Lung (tissue), 12 donors: Measurements from ENCODE around the gene ROR1. TPM values are rescaled to one million over a fixed set of nuclear protein-coding genes. Genes with fewer than 3 reads are reported as not detected.

ENCODE experiments used
- ATAC-seq: fragments of 200-7000 bp; cut with Tn5 transposase; one replicate; pipeline ENCODE4 v1.9.1; 2020; ENCODE audit warnings: moderate number of reproducible peaks; ENCODE audit not compliant: insufficient read depth, low FRiP score
- DNase-seq, 3 donors: peaks; one replicate each; pipeline ENCODE4 v3.0.0-alpha.2; 2013 to 2017
- H3K27ac ChIP-seq, 2 donors: one replicate each; pipeline ENCODE4 v1.5.1; 2013; ENCODE audit warnings: mild to moderate bottlenecking in 2 of 2, moderate library complexity in 2 of 2, control low read depth in 1 of 2, inconsistent platforms in 1 of 2, low read depth in 1 of 2, low read length in 1 of 2
- H3K27me3 ChIP-seq, 3 donors: one replicate each; pipeline ENCODE4 v1.5.1; 2013; ENCODE audit warnings: low read length in 2 of 3; ENCODE audit not compliant: control insufficient read depth in 3 of 3, insufficient read depth in 3 of 3
- H3K36me3 ChIP-seq, 4 donors: one replicate each; pipeline ENCODE4 v1.5.1; 2013; ENCODE audit warnings: low read length in 4 of 4, mild to moderate bottlenecking in 1 of 4, moderate library complexity in 1 of 4; ENCODE audit not compliant: control insufficient read depth in 4 of 4, insufficient read depth in 4 of 4
- H3K4me1 ChIP-seq, 5 donors: one replicate each; pipeline ENCODE4 v1.5.1; 2013; ENCODE audit warnings: low read length in 5 of 5, mild to moderate bottlenecking in 2 of 5, moderate library complexity in 1 of 5; ENCODE audit not compliant: control insufficient read depth in 5 of 5, insufficient read depth in 5 of 5
- H3K4me3 ChIP-seq: one replicate; pipeline ENCODE4 v1.5.1; 2013; ENCODE audit warnings: mild to moderate bottlenecking, control low read depth, moderate library complexity
- H3K9ac ChIP-seq, 2 donors: one replicate each; pipeline ENCODE4 v1.5.1; 2013; ENCODE audit warnings: low read length in 2 of 2, control low read depth in 1 of 2; ENCODE audit not compliant: insufficient read depth in 1 of 2
- H3K9me3 ChIP-seq, 4 donors: one replicate each; pipeline ENCODE4 v1.5.1; 2013; ENCODE audit warnings: low read length in 3 of 4, mild to moderate bottlenecking in 1 of 4, moderate library complexity in 1 of 4; ENCODE audit not compliant: control insufficient read depth in 4 of 4, insufficient read depth in 3 of 4
- CTCF ChIP-seq: IDR thresholded peaks from 2 replicates; pipeline ENCODE4 v1.5.1; 2012; ENCODE audit warnings: mild to moderate bottlenecking; ENCODE audit errors: control extremely low read depth, extremely low read depth
- WGBS, 2 donors: extraction: QIAGEN DNeasy Blood & Tissue Kit; methylation state at CpG; one replicate each; pipeline ENCODE4 v1.1.7; 2013; 5-methylcytosine and 5-hydroxymethylcytosine counted together
- polyA plus RNA-seq, 2 donors: library from polyadenylated mRNA; stranded (reverse); fragments of 200-250 nt; gene quantifications; one replicate each; pipeline ENCODE4 v1.2.1, GENCODE V29; 2013
- total RNA-seq, 2 donors: library from RNA; depleted of rRNA in 1 of 2; stranded (reverse); fragments of >200 nt in 1 of 2; gene quantifications; one replicate each; pipeline ENCODE4 v1.2.1, GENCODE V29; 2014 to 2021
- donor health status: control.
- donor health status: control.
- donor health status: Bipolar disorder and iron deficiency.
- donor health status: healthy.
- donor health status: DM: yes; HTN: yes; CAD: no.

Gene ROR1
- total and polyA plus RNA-seq, 4 donors, result 2.9 to 47.0 (median 14.0) TPM

GRCh38 chr1:64162151-64162550 is 388.3 kb downstream of the ROR1 start:
- Histone ChIP-seq H3K9ac (peak overlapping the region in 1 of 2 donors; percentile 19), H3K27me3 (no peaks in the 10 kb centered on the region), H3K4me1 (peaks cover 0 to 57% (median 14%) of the 10 kb centered on the region in 5 donors), H3K36me3 (peaks cover 2 to 22% (median 5%) of the 10 kb centered on the region in 4 donors), H3K4me3 (no peak overlapping the region), H3K9me3 (no peaks in the 10 kb centered on the region), H3K27ac (no peak overlapping the region)
- ATAC-seq (no peak), DNase-seq (no peak)
- 71 to 75% methylated on average over 6 of the region's 6 CpGs for WGBS, 2 donors
- no peak for TF ChIP-seq CTCF

- ATAC-seq (no peak), DNase-seq (no peak)
- no peaks in the 10 kb centered on the region for H3K27me3 ChIP-seq
- H3K9me3 ChIP-seq, result no peaks in the 10 kb centered on the region
- 100% methylated on average over 1 of the region's 1 CpG for WGBS, 2 donors
- no peak for TF ChIP-seq CTCF
- H3K4me1 ChIP-seq, result peaks cover 0 to 57% (median 14%) of the 10 kb centered on the region in 5 donors
- H3K4me3 ChIP-seq, result no peak overlapping the region
- peaks cover 2 to 28% (median 7%) of the 10 kb centered on the region in 4 donors for H3K36me3 ChIP-seq
- no peak overlapping the region for H3K27ac ChIP-seq
- no peak overlapping the region for H3K9ac ChIP-seq
Measured at GRCh38 chr1:64162804-64163203, 389.0 kb downstream of the ROR1 start.

- no peak for TF ChIP-seq CTCF
- DNase-seq (peak in 2 of 3 donors; percentile 42 to 66), ATAC-seq (no peak)
- peaks cover 0 to 52% (median 14%) of the 10 kb centered on the region in 5 donors for H3K4me1 ChIP-seq
- H3K27me3 ChIP-seq, result no peaks in the 10 kb centered on the region
- peaks cover 2 to 32% (median 10%) of the 10 kb centered on the region in 4 donors for H3K36me3 ChIP-seq
- H3K27ac ChIP-seq, result no peak overlapping the region
- WGBS, 2 donors, result 86 to 94% methylated on average over 4 of the region's 4 CpGs
- H3K9ac ChIP-seq, result no peak overlapping the region
- H3K4me3 ChIP-seq, result no peak overlapping the region
- H3K9me3 ChIP-seq, result no peaks in the 10 kb centered on the region
Measured at GRCh38 chr1:64163431-64163830, 389.6 kb downstream of the ROR1 start.

- Histone ChIP-seq H3K9ac (peak overlapping the region in 1 of 2 donors; percentile 10), H3K4me3 (no peak overlapping the region), H3K9me3 (no peaks in the 10 kb centered on the region), H3K27me3 (no peaks in the 10 kb centered on the region), H3K36me3 (peaks cover 2 to 33% (median 10%) of the 10 kb centered on the region in 4 donors), H3K4me1 (peaks cover 0 to 49% (median 14%) of the 10 kb centered on the region in 5 donors), H3K27ac (no peak overlapping the region)
- no peak for TF ChIP-seq CTCF
- DNase-seq (peak in 2 of 3 donors; percentile 72 to 80), ATAC-seq (no peak)
- WGBS, 2 donors, result 54 to 62% methylated on average over 1 of the region's 1 CpG
Measured at GRCh38 chr1:64163970-64164369, 390.2 kb downstream of the ROR1 start.
